GM12873 (cell line): ENCODE measurements around the gene SLC17A7.

Source experiments
- CTCF ChIP-seq: IDR thresholded peaks from 2 replicates; pipeline ENCODE4 v1.5.1; 2012; ENCODE audit warnings: low read depth, mild to moderate bottlenecking, moderate library complexity, low read length, control low read depth; ENCODE audit not compliant: insufficient read depth; ENCODE audit errors: missing control alignments

Gene SLC17A7

DNA sequence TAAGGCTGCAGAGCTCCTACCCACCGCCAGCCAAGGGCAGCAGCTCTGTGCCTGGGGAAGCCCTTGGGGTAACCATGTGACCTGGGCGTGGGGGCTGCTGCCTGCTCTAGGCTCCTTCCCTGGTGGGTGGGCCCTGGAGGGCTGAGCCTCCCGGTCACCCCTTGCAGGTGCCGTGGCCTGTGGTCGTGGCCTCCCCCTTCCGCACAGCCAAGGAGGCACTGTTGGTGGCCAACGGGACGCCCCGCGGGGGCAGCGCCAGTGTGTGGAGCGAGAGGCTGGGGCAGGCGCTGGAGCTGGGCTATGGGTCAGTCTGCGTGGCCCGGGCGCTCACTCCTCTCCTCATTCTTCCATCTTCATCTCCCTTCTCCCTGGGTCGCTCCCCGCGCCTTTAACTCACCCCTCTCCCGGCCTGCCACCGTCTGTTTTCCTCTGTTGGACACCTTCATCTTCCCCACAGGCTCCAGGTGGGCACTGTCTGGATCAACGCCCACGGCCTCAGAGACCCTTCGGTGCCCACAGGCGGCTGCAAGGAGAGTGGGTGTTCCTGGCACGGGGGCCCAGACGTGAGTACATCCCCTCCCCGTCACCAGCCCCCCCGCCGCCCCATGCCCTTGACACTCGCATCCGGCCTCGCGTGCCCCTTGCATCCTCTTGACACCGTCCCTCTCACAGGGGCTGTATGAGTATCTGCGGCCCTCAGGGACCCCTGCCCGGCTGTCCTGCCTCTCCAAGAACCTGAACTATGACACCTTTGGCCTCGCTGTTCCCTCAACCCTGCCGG is 22.8 kb upstream of the SLC17A7 start:
- no peak for TF ChIP-seq CTCF

DNA sequence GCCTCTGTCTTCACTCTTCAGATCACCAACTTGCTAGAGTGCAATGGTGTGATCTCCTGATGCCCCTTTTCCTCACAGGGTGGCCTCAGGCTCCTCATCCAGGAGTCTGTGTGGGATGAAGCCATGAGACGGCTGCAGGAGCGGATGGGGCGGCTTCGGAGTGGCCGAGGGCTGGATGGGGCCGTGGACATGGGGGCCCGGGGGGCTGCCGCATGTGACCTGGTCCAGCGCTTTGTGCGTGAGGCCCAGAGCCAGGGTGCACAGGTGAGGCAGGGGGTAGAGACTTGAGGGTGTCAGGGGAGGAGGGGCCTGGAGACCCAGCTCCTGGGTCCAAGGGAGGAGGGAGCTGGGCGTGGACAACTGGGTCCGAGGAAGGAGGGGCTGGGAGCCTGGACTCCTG is 21.2 kb upstream of the SLC17A7 start:
- TF ChIP-seq CTCF, result no peak

DNA sequence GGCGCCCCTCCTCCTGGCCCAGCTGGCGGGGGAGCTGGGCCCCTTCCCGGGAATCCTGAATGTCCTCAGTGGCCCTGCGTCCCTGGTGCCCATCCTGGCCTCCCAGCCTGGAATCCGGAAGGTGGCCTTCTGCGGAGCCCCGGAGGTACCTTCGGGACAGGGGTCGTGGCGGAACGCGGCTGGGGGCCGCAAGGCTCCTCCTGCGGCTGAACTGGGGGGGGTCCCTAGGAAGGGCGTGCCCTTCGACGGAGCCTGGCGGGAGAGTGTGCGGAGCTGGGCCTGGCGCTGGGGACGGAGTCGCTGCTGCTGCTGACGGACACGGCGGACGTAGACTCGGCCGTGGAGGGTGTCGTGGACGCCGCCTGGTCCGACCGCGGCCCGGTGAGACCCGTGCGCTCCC is 20.3 kb upstream of the SLC17A7 start:
- TF ChIP-seq CTCF, result no peak

DNA sequence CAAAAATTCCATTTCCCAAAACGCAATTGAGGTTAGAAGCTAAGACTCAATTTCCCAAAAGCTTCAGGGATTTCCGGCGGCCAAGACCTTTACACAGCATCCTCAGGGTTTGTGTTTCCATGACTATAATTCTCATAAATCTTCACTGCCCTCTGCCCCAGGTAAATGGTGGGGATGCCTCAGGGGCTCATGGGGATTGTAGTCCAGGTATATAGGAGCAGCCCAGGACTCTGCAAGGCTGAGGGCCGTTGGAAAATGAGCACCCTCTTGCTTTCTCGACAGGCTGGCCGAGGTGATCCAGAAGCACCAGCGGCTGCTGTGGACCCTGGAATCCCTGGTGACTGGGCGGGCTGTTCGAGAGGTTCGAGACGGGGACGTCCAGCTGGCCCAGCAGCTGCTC is 18.1 kb upstream of the SLC17A7 start:
- TF ChIP-seq CTCF, result no peak

DNA sequence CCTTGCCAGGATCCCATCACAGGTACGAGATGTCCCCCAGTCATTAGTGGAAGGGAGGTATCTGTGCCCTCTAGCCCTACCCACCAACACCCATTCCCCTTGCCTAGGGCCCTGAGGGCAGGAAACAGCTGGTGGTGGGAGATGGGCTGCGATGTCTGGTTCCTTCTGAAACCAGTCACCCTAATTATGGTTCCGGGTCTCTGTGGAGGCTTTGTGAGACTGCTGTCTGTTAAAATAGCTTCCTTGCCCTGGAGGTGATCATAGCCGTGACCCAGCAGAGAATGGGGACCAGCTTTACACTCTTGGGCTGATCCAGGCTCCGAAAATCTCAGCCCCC is 17.2 kb upstream of the SLC17A7 start:
- TF ChIP-seq CTCF, result no peak

GRCh38 chr19:49456326-49456725 is 15.0 kb upstream of the SLC17A7 start:
- TF ChIP-seq CTCF, result no peak

- TF ChIP-seq CTCF, result no peak
Measured at GRCh38 chr19:49455773-49456172, 14.4 kb upstream of the SLC17A7 start.
